HG02678 (cell line): ENCODE data around the gene RESP18.
A peak's percentile ranks its signal among the peaks of the same experiment; 100 is the strongest.

Experiments used
- ATAC-seq: cut with Tn5 transposase; IDR thresholded peaks from one replicate; pipeline ENCODE4 v1.9.1; 2021; ENCODE audit warnings: mild to moderate bottlenecking, moderate library complexity; ENCODE audit not compliant: unreplicated experiment

Gene RESP18

DNA sequence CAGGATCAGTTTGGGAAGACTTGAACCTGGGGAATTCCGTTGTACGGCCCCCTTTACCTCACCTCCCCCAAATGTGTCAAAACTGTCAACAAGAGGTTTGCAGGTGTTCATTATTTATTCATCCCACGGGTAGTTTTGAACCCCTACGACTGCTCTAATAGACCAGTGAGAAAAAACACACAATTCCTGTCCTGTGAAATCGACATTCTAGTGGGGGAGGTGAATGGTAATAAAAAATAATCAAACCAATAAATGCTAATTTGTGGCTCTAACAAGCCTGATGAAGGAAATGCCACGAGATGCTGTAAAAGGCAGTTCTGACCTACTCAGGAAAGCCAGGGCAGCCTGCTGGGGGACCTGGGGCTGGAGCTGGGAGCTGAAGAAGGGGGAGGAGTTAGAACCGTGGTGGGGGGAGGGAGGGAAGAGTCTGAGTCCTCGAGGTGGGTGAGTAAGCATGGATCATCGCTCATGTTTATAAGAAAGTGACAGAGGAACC lies 53.8 kb downstream of the RESP18 start:
- ATAC-seq, result no peak

- ATAC-seq, result peak; percentile 26
Measured at GRCh38 chr2:219277703-219278654, 54.6 kb downstream of the RESP18 start.
